Activated CD4-positive, alpha-beta T cell treated with anti-CD3 and anti-CD28 coated beads for 24 hours (primary cell): ENCODE results near the gene BMP7.

Experiments
- DNase-seq, 2 donors: peaks; one replicate each; pipeline ENCODE4 v3.0.0-alpha.2; 2020; ENCODE audit warnings: low read depth in 2 of 2

Gene BMP7

GRCh38 chr20:57190536-57191264 is 75.7 kb downstream of the BMP7 start:
- no peak for DNase-seq

GRCh38 chr20:57189713-57190112 is 76.7 kb downstream of the BMP7 start:
- no peak for DNase-seq

GRCh38 chr20:57188576-57189079 is 77.8 kb downstream of the BMP7 start:
- no peak for DNase-seq

- DNase-seq, result no peak
Observed at GRCh38 chr20:57188056-57188455, 78.4 kb downstream of the BMP7 start.

GRCh38 chr20:57187068-57187634 is 79.3 kb downstream of the BMP7 start:
- no peak for DNase-seq

GRCh38 chr20:57186192-57186591 is 80.2 kb downstream of the BMP7 start:
- no peak for DNase-seq

- no peak for DNase-seq
Observed at GRCh38 chr20:57185188-57185743, 81.2 kb downstream of the BMP7 start.

- DNase-seq, result no peak
Observed at GRCh38 chr20:57183457-57184009, 82.9 kb downstream of the BMP7 start.

GRCh38 chr20:57181639-57182038 is 84.8 kb downstream of the BMP7 start:
- no peak for DNase-seq

- no peak for DNase-seq
Observed at GRCh38 chr20:57180954-57181353, 85.5 kb downstream of the BMP7 start.

GRCh38 chr20:57180387-57180786 is 86.1 kb downstream of the BMP7 start:
- no peak for DNase-seq

GRCh38 chr20:57179265-57179664 is 87.2 kb downstream of the BMP7 start:
- no peak for DNase-seq

GRCh38 chr20:57178582-57179111 is 87.8 kb downstream of the BMP7 start:
- DNase-seq, result no peak

- no peak for DNase-seq
Observed at GRCh38 chr20:57177636-57178280, 88.7 kb downstream of the BMP7 start.

- DNase-seq, result no peak
Observed at GRCh38 chr20:57176842-57177241, 89.6 kb downstream of the BMP7 start.

- no peak for DNase-seq
Observed at GRCh38 chr20:57175397-57176010, 90.9 kb downstream of the BMP7 start.

GRCh38 chr20:57174737-57175136 is 91.7 kb downstream of the BMP7 start:
- no peak for DNase-seq

- no peak for DNase-seq
Observed at GRCh38 chr20:57173986-57174385, 92.5 kb downstream of the BMP7 start.

GRCh38 chr20:57173041-57173440 is 93.4 kb downstream of the BMP7 start:
- no peak for DNase-seq

- no peak for DNase-seq
Observed at GRCh38 chr20:57170343-57170742, 96.1 kb downstream of the BMP7 start.

GRCh38 chr20:57169162-57169561 is 97.3 kb downstream of the BMP7 start:
- no peak for DNase-seq
